GM19468 (cell line): Measurements from ENCODE around the gene HOXA5.

Experiments used
- ATAC-seq: cut with Tn5 transposase; IDR thresholded peaks from one replicate; pipeline ENCODE4 v1.9.1; 2021; ENCODE audit warnings: mild to moderate bottlenecking, moderate library complexity, moderate number of reproducible peaks; ENCODE audit not compliant: unreplicated experiment; ENCODE audit errors: extremely low read depth

The HOXA5 gene

DNA sequence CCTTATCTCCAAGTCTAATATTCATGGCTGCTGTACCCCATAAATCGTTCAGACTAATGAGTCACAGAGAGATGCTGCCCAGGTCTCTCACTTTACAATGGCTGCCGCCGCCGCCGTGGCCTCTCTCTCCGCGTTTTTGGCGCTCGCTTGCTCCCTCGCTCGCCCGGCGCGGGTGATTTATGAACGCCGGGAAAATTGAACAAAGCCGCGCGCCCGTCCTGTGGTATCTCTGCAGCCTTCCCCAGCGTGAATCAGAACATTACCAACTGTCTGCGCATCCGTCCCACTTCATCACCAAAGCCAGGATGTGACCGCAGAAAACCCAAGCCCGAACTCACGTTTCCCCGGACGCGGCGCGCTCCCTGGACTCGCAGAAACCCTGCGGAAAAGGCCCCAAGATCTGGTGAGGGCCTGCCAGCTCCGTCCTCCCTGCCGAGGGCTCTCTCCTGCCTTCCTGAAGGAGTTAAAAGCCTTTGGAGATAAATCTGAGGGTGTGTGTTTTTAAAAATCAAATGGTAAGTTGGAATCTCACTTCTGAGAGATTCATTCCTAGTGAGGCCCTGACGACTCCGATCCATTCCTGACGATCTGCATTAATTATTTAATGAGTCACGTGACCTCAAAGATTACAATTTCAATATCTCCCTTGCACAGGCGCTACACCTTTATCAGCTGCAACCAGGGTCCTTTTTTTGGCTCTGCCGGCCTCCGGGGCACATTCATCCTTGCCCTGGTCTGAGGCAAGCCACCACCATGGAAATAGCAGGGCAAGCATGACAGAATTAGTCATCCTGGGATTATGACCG, 19.2 kb downstream of the HOXA5 start:
- ATAC-seq = no peak

DNA sequence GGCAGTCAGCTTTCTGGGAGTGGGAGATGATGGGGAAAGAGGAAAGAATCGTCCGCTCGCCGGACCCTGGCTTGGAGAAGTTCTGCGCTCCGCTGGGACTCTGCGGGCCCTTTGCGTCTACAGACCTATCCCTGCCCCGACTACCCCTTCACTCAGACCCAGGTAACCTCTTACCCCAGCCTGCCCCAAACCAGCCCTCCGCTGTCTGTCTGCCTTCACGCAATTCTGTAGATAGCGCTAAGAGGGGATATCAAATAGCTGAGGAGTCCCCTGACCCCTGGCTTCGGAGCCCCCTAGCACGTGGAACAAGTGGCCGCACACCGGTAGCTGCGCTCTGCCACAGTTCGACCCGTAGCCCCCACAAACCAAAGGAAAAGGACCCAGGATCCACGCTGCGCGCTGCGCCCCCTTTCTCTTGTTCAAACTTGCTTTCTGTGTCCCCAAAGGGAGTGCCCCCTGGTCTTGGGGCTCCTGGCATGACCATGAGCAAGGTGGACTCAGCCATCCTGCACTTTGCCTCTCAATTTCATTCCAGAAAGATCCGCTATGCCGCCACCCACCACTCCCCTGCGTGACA, 19.9 kb downstream of the HOXA5 start:
- no peak for ATAC-seq

- ATAC-seq = no peak
Measured at GRCh38 chr7:27123007-27123476, 20.4 kb downstream of the HOXA5 start.

GRCh38 chr7:27122077-27122910, 21.2 kb downstream of the HOXA5 start:
- no peak for ATAC-seq

DNA sequence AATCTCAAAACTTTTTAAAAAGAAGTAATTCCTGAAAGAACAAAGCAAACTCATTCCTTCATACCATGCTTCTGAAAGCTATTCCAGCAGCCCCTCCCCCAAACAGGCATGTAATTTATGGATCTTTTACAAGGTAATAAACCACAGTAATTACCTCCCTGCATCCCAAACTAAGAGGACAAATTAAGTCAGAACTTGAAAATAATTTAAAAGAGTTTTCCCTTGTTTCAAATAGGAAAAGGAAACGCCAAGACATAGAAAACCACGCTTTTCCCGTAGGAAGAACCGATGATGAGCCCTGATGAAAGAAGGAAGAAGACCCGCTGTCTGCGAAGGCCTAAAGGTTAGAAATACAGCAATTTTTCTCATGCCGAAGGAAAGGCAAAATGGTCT, 21.8 kb downstream of the HOXA5 start:
- ATAC-seq = no peak

DNA sequence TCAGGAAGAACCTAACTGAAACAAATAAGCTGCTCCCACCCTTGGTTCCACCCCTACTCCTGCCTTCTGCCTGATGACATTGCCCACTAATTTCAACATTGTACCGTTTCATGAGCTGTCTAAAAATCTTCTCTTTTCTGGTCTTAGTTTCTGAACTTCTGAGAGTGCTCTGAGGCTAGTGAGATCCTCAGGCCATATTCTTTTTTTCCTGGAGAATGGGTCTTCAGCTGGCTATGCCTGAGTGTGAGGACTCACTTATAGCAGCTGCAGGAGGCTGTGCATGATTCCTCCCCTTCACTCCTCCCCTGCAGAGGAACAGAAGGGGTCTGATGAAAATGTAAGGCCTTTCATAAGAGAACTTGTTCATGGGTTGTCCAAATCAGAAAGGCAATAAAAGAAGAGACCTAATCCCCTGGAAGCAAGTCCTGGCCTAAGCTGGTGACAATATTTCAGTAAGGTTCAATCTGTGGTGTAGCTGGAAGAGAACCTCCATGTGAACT, 24.0 kb downstream of the HOXA5 start:
- no peak for ATAC-seq

DNA sequence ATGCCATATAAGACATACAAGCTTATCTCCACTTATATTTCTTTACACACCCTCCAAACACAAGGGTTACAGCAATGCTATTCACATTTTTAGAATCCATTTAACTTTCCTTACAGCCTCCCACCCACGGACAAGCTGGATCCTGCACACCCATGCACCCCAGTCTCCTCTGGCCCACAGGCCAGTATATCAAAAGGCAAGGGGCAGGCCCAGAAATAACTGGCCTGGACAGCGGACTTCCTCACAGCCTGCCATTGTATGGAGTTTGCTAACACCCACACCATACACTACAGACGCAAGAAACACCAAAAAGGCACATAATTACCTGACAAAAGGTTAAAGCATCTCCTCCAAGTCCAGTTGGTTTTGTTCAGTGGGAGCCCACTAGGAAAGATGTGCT, 24.9 kb downstream of the HOXA5 start:
- ATAC-seq = no peak

- ATAC-seq = no peak
Measured at GRCh38 chr7:27117887-27118491, 25.5 kb downstream of the HOXA5 start.

DNA sequence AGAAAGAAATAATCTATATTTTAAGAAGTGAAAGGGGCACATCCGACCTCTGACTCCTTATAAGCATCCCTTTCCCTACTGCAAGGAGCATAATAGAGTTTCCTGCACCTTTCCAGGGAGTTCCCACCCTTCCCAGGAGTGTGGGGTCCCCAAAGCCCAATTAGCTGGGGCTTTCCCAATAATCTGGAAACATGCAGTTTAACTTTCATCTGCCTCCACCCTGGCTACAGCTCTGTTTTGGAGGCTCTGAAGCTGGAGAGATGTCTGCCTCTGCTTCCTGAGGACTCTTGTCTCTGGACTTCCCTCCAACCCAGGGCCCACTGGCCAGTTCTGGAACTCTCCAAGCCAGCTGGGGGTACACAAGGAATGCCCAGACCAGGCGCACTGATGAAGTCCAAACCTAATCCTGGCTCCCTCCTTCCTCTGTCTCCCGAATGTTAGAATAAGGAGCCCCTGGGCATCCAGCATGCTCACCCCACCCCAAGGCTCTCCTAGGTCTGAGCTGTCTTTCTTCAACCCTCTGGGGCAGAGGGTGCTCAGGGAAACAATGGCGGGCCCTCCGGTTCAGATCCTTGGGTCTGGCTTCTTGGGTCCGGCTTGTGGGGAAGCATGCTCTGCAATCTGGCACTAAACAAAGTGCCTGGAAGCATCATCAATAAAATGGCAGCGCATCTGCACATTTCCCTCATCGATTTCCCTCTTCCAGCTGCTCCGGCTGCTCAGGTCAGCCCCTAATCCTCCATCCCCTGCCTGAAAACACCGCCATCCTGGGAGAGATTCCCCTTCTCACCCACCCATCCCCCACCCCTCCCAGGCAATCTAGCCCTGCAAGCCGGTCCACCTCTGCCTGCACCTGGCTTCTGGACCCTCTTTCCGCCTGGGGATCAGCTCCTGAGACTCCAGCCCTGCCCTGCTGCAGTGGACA, 26.3 kb downstream of the HOXA5 start:
- no peak for ATAC-seq

DNA sequence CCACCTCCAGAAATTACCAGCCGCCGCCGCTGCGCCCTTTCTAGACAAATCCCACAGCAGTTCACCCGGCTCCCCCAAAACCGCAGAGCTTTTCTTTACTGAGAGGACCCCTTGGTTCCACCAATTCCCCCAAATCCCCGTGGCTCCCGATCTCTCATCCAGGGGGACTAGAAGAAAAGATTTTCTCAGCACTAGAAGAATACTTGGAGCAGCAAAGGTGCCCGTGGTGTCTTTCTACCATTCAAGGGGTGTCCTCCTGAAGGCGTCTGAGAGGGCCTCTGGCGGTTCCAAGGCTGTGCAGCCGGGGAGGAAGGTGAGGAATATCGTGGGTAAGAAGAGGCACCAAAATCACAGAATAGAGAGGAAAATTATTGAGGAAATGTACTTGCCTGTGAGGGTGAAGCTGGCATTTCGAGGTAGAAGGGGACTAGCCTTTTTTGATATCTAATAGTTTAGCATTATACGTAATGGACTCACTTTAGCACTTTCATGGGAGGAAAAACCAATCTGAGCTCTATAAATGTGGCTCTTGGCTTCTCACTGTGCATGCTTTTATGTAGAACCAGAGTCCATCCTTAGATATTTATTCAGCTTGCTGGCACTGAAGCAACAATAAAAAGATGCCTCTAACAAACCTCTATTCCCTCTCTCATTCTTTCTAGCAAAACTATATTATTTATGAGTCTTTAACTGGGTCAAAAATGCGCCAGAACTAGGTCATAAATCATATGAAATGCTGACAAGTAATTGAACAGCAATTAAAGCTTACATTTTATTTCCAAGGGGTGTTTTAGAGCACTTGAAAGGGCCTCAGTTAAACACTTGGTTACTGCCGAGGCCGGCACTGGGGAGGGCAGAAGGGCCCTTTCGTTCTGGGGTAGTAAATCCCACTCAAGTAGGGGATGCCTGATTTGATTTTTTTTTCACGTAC, 27.2 kb downstream of the HOXA5 start:
- ATAC-seq = no peak

DNA sequence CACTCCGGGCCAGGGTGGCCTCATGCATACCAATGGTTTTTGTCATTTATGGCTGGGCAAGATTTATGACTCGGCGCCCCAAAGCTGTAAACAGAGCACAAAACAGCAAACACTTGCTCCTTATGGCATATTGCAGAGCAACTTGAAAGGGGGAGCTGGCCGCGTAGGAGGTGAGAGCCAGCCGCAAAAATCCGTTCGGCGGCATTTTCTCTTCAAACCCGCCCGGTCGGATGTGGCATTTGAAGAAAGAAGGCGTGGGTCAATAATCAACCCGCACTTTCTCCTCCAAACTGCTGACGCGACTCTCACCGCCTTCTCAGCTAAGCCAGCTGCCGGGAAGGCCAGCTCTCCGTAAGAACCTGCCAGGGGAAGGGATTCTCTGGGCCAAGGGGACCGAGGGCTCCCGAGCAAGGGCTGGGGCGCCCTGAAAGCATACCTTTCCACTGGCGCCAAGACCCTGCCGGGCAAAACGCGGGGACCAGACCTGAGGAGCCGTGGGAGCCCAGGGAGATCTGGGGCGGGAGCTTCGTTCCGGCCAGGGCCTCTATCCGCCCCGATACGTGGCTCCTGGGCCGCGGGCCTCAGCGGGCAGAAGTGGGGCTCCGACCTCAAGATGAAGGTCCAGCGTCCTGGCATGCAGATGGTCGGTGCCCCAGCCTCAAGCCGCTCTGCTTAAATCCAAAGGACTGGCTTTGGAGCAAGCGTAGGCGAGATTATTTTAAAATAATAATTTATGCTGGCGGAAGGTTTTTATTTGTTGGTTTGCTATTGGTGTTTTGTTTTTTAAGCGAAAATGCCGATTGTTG, 28.1 kb downstream of the HOXA5 start:
- no peak for ATAC-seq

- ATAC-seq = no peak
Measured at GRCh38 chr7:27114881-27115220, 28.6 kb downstream of the HOXA5 start.

GRCh38 chr7:27113991-27114769, 29.3 kb downstream of the HOXA5 start:
- ATAC-seq = no peak

GRCh38 chr7:27112955-27113949, 30.2 kb downstream of the HOXA5 start:
- ATAC-seq = no peak

GRCh38 chr7:27112361-27112760, 31.1 kb downstream of the HOXA5 start:
- ATAC-seq = no peak
